ENCODE measurements around the gene GRIA3.

GRIA3 gene

GRCh38 chrX:123311486-123311885, 127.4 kb downstream of the GRIA3 start:
- H3K4me3 ChIP-seq, result no peak overlapping the region
- TF ChIP-seq, protein P1, sequence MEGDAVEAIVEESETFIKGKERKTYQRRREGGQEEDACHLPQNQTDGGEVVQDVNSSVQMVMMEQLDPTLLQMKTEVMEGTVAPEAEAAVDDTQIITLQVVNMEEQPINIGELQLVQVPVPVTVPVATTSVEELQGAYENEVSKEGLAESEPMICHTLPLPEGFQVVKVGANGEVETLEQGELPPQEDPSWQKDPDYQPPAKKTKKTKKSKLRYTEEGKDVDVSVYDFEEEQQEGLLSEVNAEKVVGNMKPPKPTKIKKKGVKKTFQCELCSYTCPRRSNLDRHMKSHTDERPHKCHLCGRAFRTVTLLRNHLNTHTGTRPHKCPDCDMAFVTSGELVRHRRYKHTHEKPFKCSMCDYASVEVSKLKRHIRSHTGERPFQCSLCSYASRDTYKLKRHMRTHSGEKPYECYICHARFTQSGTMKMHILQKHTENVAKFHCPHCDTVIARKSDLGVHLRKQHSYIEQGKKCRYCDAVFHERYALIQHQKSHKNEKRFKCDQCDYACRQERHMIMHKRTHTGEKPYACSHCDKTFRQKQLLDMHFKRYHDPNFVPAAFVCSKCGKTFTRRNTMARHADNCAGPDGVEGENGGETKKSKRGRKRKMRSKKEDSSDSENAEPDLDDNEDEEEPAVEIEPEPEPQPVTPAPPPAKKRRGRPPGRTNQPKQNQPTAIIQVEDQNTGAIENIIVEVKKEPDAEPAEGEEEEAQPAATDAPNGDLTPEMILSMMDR (IDR thresholded peaks at IDR 0.05), result no peak
- H3K27ac ChIP-seq, result no peak overlapping the region
- no peak for DNase-seq (ENCODE audit: low spot score)

- TF ChIP-seq, protein P1 (IDR thresholded peaks at IDR 0.05), result no peak
Observed at GRCh38 chrX:123313486-123313885, 129.4 kb downstream of the GRIA3 start.

GRCh38 chrX:123320622-123321021, 136.5 kb downstream of the GRIA3 start:
- TF ChIP-seq, protein P1 (IDR thresholded peaks at IDR 0.05), result no peak

More at GRCh38 chrX:123313486-123313885, 129.4 kb downstream of the GRIA3 start:
- DNase-seq (ENCODE audit: low spot score), result no peak
- Histone ChIP-seq H3K27ac (no peak overlapping the region), H3K4me3 (no peak overlapping the region)

DNA sequence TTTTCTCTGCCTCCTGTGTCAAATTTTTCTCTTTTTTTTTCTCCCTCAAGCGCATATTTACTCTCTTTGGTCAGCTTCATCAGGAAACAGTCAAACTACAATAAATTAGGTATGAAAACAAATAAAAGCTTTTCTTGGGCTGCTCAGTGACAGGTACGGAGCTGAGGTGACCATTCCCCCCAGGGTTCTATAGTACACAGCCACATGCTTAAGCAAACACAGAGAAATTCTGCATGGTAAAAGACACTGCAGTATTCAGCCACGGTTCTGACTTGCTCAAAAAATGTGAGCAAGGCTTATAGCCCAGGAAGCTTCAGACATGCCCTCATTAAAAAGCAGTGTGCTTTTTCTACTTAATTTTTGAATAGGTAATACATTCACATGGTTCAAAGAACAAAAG, 138.5 kb downstream of the GRIA3 start:
- no peak for DNase-seq (ENCODE audit: low spot score)
- H3K27ac ChIP-seq, result no peak overlapping the region
- TF ChIP-seq, protein P1 (IDR thresholded peaks at IDR 0.05), result no peak
- no peak overlapping the region for H3K4me3 ChIP-seq

More at GRCh38 chrX:123320622-123321021, 136.5 kb downstream of the GRIA3 start:
- no peak overlapping the region for H3K27ac ChIP-seq
- DNase-seq (ENCODE audit: low spot score), result no peak
- H3K4me3 ChIP-seq, result no peak overlapping the region

DNA sequence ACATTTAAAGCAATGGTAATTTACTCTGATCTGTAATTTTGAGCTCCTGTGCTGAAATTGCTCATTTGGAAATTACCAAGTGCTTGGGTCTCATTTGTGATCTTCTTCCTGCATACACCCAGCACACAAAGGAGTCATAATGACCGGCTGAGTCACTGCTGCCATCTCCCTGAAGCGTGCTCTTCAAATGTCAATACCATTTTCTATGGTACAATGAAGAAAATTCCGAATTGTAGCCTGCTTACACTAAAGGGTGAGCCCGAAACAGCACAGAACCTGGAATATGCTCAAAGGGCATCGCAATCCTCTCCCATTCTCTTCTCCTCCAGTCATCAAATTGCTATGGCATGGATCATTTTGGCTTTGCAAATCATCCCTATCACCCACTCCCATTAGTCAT, 140.5 kb downstream of the GRIA3 start:
- no peak overlapping the region for H3K4me3 ChIP-seq
- no peak overlapping the region for H3K27ac ChIP-seq
- TF ChIP-seq, protein P1 (IDR thresholded peaks at IDR 0.05), result no peak
- no peak for DNase-seq (ENCODE audit: low spot score)

DNA sequence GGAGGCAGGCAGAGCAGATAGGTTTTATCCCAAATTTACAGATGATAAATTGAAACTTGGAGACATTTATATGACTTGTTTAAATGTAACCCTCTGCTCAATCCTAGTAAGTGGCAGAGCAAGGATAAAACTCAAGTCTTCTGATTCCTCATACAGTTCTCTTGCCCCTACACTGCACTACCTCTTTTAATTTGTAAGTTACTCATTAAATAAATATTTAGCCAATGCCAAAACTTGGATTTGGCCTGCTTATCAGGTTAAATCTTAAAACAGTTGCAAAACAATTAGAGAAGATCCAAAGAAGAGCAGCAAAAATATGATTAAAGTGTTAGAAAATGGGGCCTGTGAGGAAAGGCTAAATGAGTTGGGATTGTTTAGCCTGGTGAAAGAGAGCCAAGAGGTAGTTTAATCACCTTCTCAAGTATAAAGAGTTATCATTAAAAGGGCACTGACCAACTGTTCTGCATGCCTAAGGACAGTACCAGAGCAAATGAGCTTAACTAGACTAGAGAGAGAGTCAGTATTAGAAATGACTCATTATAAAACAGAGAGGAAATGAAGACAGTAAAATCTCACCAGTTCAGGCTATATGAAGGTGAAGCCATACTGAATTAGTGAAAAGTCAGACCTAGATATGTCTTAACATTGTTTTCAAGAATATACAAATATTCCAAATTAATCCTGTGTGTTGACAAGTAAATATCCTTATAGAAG, 146.3 kb downstream of the GRIA3 start:
- no peak overlapping the region for H3K4me3 ChIP-seq
- DNase-seq (ENCODE audit: low spot score), result no peak
- H3K27ac ChIP-seq, result no peak overlapping the region
- TF ChIP-seq, protein P1 (IDR thresholded peaks at IDR 0.05), result no peak

DNA sequence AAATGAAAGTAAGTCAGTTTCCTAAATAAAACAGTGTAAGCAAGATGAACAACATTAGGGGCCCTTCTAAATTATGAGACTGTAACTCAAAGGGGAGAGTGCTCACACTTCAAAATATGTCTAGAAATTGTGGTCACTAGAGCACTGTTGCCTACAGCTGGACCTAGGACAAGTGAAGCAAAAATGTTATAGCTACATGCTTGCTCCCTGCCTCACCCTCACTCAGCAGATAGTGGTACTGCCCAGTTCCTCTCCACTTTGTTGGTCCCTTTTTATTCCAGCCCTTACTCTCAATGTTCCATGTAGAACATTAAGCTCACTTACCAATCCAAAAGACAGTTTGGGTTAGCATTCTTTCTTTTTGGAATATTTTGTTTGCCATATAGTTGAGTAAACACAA, 147.3 kb downstream of the GRIA3 start:
- no peak overlapping the region for H3K4me3 ChIP-seq
- DNase-seq (ENCODE audit: low spot score), result no peak
- TF ChIP-seq, protein P1 (IDR thresholded peaks at IDR 0.05), result no peak
- H3K27ac ChIP-seq, result no peak overlapping the region
